NCI-H524 treated with DMSO at 0.1 percent for 48 hours (cell line): ENCODE data around the gene CCIN.
"Not testable (repeated sequence)": the region's sequence is repeated elsewhere in the genome, so short reads cannot be mapped to it uniquely, and the experiment has no call there.

ENCODE experiments used
- DNase-seq: peaks from one replicate; lab custom pipeline; 2025; lab: John Stamatoyannopoulos, UW

The CCIN gene

DNA sequence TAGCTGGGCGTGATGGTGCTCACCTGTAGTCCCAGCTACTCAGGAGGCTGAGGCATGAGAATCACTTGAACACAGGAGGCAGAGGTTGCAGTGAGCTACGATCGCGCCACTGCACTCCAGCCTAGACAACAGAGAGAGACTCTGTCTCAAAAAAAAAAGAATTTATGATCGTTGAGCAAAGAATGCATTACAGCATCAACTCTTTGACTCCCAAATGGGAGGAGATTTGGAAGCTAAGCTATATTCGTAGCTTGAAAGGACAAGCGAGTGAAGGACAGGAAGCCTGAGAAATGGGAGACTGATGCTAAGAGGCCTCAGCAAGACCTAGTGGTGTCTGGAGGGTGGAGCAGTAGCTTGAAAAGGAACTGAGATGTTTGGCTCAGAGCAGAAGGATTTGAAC, 10.3 kb upstream of the CCIN start:
- no peak for DNase-seq

DNA sequence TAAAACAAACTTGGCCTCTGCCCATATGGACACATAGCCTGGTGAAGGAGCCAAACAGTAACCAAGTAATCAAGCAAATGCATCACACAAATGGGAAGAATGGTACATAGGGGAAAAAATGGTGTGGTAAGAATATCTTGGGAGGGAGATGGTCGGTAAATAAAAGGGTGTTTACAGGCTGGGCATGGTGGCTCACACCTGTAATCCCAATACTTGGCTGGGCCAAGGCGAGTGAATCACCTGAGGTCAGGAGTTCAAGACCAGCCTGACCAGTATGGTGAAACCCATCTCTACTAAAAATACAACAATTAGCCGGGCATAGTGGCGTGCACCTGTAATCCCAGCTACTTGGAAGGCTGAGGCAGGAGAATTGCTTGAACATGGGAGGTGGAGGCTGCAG, 9.7 kb upstream of the CCIN start:
- DNase-seq: not testable (repeated sequence)

DNA sequence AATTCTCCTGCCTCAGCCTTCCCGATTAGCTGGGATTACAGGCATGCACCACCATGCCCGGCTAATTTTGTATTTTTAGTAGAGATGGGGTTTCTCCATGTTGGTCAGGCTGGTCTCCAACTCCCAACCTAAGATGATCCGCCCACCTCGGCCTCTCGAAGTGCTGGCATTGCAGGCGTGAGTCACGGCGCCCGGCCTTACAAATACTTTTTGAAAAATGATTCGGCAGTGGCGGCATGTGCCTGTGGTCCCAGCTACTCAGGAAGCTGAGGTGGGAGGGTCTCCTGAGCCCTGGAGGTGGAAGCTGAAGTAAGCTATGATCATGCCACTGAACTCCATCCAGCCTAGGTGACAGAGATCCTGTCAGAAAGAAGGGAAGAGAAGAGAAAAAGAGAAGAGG, 9.1 kb upstream of the CCIN start:
- DNase-seq: not testable (repeated sequence)

DNA sequence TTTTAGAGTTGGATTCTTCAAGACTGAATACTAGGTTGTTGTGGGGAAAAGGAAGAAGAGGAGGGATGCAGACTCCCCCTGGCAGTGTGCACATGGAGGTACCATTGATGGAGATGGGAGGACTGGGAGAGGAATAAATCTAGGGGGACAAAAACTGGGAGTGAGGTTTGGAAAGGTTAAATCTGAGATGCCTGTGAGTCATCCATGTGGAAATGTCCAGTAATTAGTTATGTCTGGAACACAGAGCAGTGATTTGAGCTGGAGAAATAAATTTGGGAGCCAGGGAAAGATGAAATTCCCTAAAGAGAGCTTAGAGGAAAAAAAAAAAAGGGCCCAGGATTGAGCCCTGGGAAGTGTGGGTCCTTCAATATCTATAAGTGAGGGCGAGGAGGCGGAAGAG, 8.0 kb upstream of the CCIN start:
- no peak for DNase-seq

DNA sequence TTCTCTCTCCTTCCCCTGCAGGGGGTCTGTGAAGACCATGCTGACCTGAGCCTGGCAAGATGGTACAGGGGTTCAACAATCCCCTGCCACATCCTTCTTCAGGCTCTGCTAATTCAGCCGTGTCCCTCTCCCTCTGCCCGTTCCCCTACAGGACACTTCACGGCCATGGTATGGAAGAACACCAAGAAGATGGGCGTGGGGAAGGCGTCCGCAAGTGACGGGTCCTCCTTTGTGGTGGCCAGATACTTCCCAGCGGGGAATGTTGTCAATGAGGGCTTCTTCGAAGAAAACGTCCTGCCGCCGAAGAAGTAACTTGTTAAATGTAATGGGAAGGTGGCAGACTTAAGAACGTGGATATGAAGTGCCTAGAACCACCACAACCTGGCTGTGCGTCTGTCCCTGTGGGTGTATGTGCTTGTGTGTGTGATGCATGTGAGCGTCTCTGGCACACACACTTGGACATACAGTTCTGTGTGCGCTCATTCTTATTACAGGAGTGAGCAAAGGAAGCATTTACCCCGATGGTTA, 6.9 kb upstream of the CCIN start:
- DNase-seq: no peak

DNA sequence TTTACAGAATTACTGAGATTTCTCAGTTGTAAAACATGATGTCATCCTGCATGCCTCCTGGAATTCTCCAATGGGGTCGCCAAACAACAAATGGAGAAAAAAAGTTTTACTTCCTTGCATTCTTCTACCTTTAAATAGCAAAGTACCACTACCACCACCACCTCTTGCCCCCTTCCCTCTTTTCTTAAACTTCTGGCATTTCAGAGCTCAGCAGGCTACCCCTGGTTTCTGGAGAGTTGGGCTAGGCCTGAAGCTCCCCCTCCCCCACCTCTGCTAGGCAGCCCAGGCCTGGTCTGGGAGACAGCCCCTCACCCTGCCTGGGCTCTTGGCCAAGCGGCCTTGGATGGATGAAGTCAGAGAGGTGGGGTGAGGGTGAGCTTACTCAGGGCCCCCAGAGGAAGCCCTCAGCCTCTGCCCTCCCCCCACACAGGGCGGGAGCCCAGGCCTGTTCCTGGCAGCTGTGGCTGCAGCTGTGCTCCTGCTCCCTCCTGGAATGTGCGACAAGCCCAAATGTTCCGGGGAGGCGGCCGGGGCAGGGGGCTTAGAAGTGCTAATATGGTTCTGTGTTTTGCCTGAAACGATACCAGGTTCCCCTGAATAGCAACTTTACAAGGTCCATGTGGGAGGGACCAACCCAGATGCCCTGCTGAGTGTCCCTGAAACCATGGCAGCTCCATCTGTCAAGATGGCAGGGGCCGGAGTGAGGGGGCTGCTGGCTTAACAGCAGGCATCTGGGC, 6.0 kb upstream of the CCIN start:
- DNase-seq: peak; percentile 70

DNA sequence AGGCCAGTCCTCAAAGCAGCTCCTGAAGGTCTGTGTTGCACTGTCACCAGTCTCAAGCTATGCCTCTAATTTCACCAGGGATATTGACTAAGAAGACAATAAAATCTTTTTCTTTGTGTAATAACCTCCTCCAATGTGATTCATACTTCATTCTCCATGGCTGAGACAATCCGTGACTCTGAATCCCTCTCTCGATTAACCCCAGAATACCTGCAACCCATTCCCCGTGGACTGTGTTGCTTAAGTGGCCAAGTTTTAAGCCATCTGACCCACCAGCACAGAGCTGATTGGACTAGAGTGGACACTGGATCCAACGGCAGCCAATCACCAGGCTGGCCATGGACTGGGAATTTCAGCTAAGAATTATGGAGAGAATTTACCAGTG, 5.4 kb upstream of the CCIN start:
- DNase-seq: no peak

DNA sequence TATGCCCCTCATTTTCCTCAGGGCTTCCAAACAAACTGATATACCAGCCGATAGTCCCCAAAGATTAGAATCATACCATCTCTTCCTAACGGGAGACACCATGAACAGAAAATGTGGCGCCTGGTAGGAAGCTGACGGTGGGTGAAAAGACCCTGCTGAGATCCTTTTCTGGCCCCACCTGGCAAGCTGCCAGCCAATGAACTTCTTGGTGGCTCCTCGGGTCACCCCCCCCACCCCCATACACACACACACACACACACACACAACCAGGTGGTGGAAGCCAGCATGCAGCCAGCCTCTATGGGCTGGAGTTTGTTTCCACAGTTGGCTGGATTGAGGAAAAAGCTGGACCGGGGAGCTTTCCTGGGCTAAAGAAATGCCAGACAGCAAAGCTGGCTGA, 4.8 kb upstream of the CCIN start:
- no peak for DNase-seq

DNA sequence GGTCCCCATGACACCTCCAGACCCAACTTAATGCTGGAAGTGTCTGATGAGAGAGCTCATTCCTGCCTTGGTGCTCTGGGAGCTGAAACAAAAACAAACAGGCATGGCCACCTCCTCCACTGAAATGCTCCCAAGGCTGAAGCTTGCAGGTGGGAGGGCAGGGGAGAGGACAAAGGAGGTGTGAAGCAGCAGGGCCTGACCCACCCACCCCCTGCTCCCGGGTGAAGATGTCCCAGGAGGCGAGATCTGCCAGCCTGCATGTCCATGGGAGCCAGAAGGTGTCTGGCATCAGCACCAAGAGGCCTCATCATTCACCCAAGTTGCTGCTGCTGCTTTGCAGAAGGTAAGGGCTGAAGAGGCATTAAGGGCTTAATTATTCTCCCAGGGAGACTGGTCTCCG, 4.2 kb upstream of the CCIN start:
- peak; percentile 71 for DNase-seq

DNA sequence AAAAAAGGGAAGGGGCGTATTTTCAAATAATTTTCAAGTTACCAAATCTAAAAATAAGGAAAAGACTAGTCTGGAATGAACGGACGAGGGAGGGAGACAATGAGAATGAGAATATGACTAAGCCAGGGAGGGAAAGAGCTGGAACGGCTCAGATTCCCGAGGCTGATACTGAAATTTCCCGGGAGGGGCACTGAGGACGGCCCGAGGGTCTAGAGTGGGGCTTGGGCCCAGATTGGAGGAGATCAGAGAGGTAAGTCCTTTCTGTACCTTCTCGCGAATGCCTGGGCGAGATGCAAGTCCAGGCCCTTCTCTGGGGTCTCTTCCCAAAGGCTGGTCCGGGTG, 3.4 kb upstream of the CCIN start:
- DNase-seq: no peak

DNA sequence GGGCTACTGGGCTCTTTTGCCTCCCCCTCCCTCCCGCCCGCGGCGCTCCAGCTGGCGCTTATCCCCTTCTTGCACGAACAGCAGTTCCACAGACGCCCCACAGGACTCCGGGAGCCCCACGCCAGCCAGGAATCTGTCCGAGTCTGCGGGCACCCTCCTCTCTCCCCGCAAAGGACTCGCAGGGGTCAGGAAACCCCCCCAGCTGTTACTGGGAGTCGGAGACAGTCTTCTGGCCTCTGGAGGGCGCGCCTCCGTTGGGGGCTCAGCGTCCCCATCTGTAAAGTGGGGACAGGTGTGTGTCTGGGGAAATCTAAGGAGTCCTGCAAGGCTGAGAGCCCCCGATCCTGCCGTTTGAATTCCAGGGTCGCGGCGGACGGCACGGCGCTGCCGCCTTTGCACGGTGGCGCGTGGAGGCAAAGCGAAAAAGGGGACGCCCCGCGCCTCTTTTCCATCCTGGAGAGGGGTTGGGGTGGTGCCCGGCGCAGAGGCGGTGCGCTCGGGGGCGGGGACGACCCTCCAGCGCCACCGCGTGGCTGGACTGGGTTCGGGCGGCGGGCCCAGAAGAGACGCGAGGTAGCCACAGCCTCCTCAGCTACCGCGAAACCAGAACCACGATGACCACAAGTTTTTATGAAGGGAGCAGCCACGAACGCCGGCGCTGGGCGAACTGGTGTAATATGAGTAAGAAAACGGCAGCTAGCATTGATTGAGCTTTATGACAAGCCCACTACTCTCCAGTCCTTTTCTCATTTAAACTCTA, 2.8 kb upstream of the CCIN start:
- DNase-seq: no peak

DNA sequence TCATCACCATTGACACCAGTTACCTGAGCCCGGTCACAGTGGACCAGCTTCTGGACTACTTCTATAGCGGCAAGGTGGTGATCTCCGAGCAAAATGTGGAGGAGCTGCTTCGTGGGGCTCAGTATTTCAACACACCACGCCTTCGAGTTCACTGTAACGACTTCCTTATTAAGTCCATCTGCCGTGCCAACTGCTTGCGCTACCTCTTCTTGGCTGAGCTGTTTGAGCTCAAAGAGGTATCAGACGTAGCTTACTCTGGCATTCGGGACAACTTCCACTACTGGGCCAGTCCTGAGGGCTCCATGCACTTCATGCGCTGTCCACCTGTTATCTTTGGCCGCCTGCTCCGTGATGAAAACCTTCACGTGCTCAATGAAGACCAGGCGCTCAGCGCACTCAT, 520 bp downstream of the CCIN start:
- DNase-seq: no peak

DNA sequence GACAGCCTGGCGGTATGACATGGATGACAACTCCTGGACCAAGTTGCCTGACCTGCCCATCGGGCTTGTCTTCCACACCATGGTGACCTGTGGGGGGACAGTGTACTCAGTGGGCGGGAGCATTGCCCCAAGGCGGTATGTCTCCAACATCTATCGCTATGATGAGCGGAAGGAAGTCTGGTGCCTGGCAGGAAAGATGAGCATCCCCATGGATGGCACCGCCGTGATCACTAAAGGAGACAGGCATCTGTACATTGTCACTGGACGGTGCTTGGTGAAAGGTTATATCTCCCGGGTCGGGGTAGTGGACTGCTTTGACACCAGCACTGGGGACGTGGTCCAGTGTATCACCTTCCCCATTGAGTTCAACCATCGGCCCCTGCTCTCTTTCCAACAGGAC, 1.3 kb downstream of the CCIN start:
- no peak for DNase-seq

DNA sequence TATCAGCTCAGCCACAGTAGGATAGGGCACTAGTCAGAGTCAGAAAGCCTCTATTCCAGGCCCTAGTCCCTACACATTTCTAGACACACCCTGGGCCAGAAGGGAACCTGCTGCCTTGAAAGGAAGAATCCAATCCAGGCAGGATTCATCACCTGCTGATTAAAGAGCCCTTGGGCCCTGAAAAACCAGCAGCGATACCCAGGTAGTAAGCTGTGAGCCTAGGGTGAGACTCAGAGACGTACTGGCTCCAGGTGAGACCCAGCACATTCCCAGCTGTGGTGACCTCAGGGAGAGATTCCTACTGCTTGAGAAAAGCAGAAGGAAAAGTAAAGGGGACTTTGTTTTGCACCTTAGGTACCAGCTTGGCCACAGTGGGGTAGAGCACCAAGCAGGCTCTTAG, 4.7 kb downstream of the CCIN start:
- DNase-seq: no peak

DNA sequence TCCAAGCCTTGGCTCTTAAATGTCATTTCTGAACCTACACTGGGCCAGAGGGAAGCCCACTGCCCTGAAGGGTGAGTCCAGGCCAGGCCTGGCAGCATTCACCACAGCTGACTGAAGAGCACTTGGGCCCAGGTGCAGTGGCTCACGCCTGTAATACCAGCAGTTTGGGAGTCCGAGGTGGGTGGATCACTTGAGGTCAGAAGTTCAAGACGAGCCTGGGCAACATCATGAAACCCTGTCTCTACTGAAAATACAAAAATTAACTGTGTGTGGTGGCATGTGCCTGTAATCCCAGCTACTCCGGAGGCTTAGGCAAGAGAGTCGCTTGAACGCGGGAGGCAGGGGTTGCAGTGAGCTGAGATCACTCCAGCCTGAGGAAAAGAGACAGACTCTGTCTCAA, 5.1 kb downstream of the CCIN start:
- DNase-seq: no peak

DNA sequence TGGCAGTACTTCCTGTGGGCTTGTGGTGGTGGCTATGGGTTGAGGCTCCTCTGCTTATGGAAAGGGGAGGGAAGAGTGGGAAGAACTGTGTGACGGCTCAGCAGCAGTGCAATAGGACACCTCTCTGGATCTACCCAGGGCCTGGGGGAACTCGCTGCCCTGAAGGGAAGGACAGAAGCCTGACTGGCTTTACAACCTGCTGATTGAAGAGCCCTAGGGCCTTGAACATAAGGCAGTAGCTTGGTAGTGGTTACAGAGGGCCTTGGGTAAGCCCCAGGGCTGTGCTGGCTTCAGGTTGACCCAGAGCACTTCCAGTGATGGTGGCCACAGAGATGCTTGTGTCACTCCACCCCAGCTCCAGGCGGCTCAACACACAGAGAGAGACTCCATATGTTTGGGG, 5.5 kb downstream of the CCIN start:
- DNase-seq: no peak

DNA sequence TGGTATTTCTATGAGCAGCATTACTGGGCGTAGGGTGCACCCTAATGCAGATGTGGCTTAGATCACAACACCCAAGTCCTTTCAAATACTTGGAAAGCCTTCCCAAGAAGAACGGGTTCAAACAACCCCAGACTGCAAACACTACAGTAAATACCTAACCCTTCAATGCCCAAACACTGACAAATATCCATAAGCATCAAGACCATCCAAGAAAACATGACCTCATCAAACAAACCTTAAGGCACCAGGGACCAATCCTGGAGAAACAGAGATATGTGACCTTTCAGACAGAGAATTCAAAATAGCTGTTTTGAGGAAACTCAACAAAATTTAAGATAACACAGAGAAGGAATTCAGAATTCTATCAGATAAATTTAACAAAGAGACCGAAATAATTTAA, 6.0 kb downstream of the CCIN start:
- DNase-seq: not testable (repeated sequence)

DNA sequence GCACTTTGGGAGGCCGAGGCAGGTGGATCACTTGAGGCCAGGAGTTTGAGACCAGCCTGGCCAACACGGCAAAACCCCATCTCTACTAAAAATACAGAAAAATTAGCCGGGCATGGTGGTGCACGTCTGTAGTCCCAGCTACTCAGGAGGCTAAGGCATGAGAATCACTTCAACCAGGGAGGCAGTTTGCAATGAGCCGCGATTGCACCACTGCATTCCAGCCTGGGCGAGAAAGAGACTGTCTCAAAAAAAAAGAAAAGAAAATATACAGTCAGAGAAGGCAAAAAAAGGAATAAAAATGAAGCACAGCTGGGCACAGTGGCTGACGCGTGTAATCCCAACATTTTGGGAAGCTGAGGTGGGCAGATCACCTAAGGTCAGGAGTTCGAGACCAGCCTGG, 7.3 kb downstream of the CCIN start:
- DNase-seq: not testable (repeated sequence)

DNA sequence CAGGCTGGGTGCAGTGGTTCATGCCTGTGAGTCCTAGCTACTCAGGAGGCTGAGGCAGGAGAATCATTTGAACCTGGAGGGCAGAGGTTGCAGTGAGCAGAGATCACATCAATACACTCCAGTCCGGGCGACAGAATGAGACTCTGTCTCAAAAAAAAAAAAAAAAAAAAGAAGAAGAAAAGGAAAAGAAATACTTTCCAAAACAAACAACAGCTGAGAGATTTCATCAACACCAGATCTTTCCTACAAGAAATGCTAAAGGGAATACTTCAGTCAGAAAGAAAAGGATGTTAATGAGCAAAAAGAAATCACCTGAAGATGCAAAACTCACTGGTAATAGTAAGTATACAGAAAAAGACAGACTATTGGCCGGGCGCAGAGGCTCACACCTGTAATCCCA, 8.4 kb downstream of the CCIN start:
- no peak for DNase-seq

DNA sequence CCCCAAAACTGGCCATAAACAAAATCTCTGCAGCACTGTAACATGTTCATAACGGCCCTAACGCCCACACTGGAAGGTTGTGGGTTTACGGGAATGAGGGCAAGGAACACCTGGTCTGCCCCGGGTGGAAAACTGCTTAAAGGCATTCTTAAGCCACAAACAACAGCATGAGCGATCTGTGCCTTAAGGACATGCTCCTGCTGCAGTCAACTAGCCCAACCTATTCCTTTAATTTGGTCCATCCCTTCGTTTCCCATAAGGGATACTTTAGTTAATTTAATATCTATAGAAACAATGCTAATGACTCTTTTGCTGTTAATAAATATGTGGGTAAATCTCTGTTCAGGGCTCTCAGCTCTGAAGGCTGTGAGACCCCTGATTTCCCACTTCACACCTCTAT, 11.1 kb downstream of the CCIN start:
- DNase-seq: not testable (repeated sequence)

DNA sequence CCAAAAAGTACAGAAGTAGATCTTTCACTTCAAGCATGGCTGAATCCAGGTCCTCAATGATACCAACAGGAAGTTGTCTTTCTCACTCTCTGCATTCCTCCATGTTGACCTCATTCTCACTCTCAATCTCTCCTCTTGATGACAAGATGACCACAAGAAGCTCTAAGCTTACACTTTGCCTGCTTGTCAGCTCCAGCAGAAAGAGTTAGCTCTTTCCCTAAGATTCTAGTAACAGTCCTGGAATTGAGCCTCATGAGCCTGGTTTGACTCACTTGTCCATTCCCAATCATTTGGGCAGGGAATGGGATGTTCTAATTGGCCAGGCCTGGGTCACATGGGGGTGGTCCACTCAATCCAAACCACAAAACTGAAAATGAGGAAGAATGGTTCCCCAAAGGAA, 18.2 kb downstream of the CCIN start:
- DNase-seq: no peak

DNA sequence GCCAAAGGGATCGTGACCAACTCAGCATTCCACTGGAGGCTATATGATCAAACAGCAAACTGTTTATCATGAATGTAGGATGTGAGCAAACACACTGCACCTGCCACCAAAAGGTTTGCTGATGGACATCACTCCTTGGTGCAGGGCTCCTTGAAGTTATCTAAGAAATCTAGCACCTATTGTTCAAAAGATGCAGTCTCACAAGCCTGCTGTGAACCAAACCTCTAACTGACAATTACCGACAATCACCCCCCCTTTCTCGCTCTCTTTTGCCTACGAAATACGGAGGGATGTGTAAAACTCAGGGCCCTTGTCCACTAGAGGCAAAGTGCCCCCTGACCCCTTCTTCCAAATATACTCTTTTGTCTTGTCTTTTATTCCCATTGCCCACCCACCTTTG, 19.0 kb downstream of the CCIN start:
- DNase-seq: no peak

DNA sequence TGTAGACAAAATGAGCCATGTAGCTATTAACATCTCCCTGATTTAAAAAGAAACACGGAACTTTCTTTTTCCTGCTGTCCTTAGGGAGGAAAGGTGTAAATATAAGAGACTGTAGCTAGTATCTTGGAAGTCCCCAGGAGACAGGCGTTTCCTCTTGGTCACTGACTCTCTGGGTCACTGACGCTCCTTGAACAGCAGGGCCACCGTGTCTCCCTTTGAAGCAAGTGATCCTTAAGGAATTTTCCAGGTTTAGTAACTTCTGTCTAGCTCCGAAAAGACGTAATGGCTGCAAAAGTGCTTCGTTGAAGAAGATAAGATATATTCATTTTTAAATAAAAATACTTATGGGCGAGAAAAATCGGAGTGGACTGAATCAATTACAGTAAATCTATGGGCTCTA, 20.8 kb downstream of the CCIN start:
- no peak for DNase-seq
